ENCODE data around the gene IMPA2.
A peak's percentile ranks its signal among the peaks of the same experiment; 100 is the strongest.

The IMPA2 gene

GRCh38 chr18:11987527-11987926 is 6.2 kb downstream of the IMPA2 start:
- Histone ChIP-seq H4K20me1 (peaks cover 31% of the 10 kb centered on the region), H3K4me1 (peaks cover 33% of the 10 kb centered on the region), H3K27me3 (no peaks in the 10 kb centered on the region; the same call in 1 of the 2 replicates), H3K9me3 (no peaks in the 10 kb centered on the region), H3K9ac (no peak overlapping the region), H3K4me3 (no peak overlapping the region), H3K27ac (no peak overlapping the region), H3K36me3 (peaks cover 31% of the 10 kb centered on the region; the same call in 1 of the 2 replicates), H3K4me2 (no peak overlapping the region)
- no peak for TF ChIP-seq Cebpa-rat (IDR thresholded peaks at IDR 0.05)

GRCh38 chr18:11989174-11989573 is 7.9 kb downstream of the IMPA2 start:
- Histone ChIP-seq H3K4me3 (no peak overlapping the region), H3K9me3 (no peaks in the 10 kb centered on the region), H3K27ac (peak overlapping the region; percentile 26; the same call in 1 of the 2 replicates), H3K4me1 (peaks cover 26% of the 10 kb centered on the region), H3K27me3 (no peaks in the 10 kb centered on the region; the same call in 1 of the 2 replicates), H3K36me3 (peaks cover 31% of the 10 kb centered on the region; the same call in 1 of the 2 replicates), H4K20me1 (peaks cover 21% of the 10 kb centered on the region), H3K4me2 (no peak overlapping the region), H3K9ac (no peak overlapping the region)
- no peak for TF ChIP-seq Cebpa-rat (IDR thresholded peaks at IDR 0.05)

GRCh38 chr18:11989966-11990380 is 8.7 kb downstream of the IMPA2 start:
- Histone ChIP-seq H3K27ac (0 out of 2 replicates have a peak overlapping the region, but pooled peaks have one; percentile 26), H3K4me1 (peaks cover 26% of the 10 kb centered on the region), H3K4me2 (no peak overlapping the region), H3K36me3 (peaks cover 31% of the 10 kb centered on the region; the same call in 1 of the 2 replicates), H3K4me3 (no peak overlapping the region), H4K20me1 (peaks cover 21% of the 10 kb centered on the region), H3K9ac (no peak overlapping the region), H3K27me3 (no peaks in the 10 kb centered on the region; the same call in 1 of the 2 replicates), H3K9me3 (no peaks in the 10 kb centered on the region)
- no peak for TF ChIP-seq Cebpa-rat (IDR thresholded peaks at IDR 0.05)

GRCh38 chr18:11990539-11990938 is 9.2 kb downstream of the IMPA2 start:
- Histone ChIP-seq H3K27me3 (no peaks in the 10 kb centered on the region; the same call in 1 of the 2 replicates), H4K20me1 (peaks cover 22% of the 10 kb centered on the region), H3K4me2 (no peak overlapping the region), H3K36me3 (peaks cover 31% of the 10 kb centered on the region; the same call in 1 of the 2 replicates), H3K9ac (no peak overlapping the region), H3K9me3 (no peaks in the 10 kb centered on the region), H3K27ac (no peak overlapping the region), H3K4me1 (peaks cover 32% of the 10 kb centered on the region), H3K4me3 (no peak overlapping the region)
- no peak for TF ChIP-seq Cebpa-rat (IDR thresholded peaks at IDR 0.05)

GRCh38 chr18:11991021-11991795 is 9.9 kb downstream of the IMPA2 start:
- Histone ChIP-seq H3K4me1 (peaks cover 38% of the 10 kb centered on the region), H3K9ac (no peak overlapping the region), H3K27me3 (no peaks in the 10 kb centered on the region; the same call in 1 of the 2 replicates), H3K4me2 (no peak overlapping the region), H3K27ac (no peak overlapping the region), H3K9me3 (no peaks in the 10 kb centered on the region), H3K4me3 (no peak overlapping the region), H4K20me1 (peaks cover 28% of the 10 kb centered on the region), H3K36me3 (peaks cover 31% of the 10 kb centered on the region; the same call in 1 of the 2 replicates)
- TF ChIP-seq Cebpa-rat (IDR thresholded peaks at IDR 0.05), result no peak

- peaks cover 26% of the 10 kb centered on the region; the same call in 1 of the 2 replicates for H3K36me3 ChIP-seq
- TF ChIP-seq Cebpa-rat (IDR thresholded peaks at IDR 0.05), result no peak
- H3K4me2 ChIP-seq, result no peak overlapping the region
- no peak overlapping the region for H3K27ac ChIP-seq
- peaks cover 49% of the 10 kb centered on the region for H3K4me1 ChIP-seq
- H3K9me3 ChIP-seq, result no peaks in the 10 kb centered on the region
- no peak overlapping the region for H3K9ac ChIP-seq
- H3K4me3 ChIP-seq, result no peak overlapping the region
- no peaks in the 10 kb centered on the region for H3K27me3 ChIP-seq
- peaks cover 39% of the 10 kb centered on the region for H4K20me1 ChIP-seq
Measured at GRCh38 chr18:11992096-11992790, 10.9 kb downstream of the IMPA2 start.

GRCh38 chr18:11993264-11993916 is 12.1 kb downstream of the IMPA2 start:
- peaks cover 22% of the 10 kb centered on the region; the same call in 1 of the 2 replicates for H3K36me3 ChIP-seq
- H3K4me1 ChIP-seq, result peaks cover 60% of the 10 kb centered on the region
- TF ChIP-seq Cebpa-rat (IDR thresholded peaks at IDR 0.05), result no peak
- no peak overlapping the region for H3K9ac ChIP-seq
- no peak overlapping the region; the same call in 1 of the 2 replicates for H3K27ac ChIP-seq
- H4K20me1 ChIP-seq, result peaks cover 50% of the 10 kb centered on the region
- H3K4me3 ChIP-seq, result no peak overlapping the region
- H3K27me3 ChIP-seq, result no peaks in the 10 kb centered on the region
- H3K9me3 ChIP-seq, result no peaks in the 10 kb centered on the region
- peak overlapping the region; percentile 91; the same call in 1 of the 2 replicates for H3K4me2 ChIP-seq

- H3K9ac ChIP-seq, result peak overlapping the region; percentile 36; the same call in 1 of the 2 replicates
- peaks cover 57% of the 10 kb centered on the region for H3K4me1 ChIP-seq
- H3K4me3 ChIP-seq, result no peak overlapping the region
- peaks cover 47% of the 10 kb centered on the region for H4K20me1 ChIP-seq
- H3K36me3 ChIP-seq, result peaks cover 20% of the 10 kb centered on the region
- no peaks in the 10 kb centered on the region for H3K27me3 ChIP-seq
- H3K4me2 ChIP-seq, result peak overlapping the region; percentile 91
- TF ChIP-seq Cebpa-rat (IDR thresholded peaks at IDR 0.05), result no peak
- peak overlapping the region; percentile 66 for H3K27ac ChIP-seq
- no peaks in the 10 kb centered on the region for H3K9me3 ChIP-seq
Measured at GRCh38 chr18:11994336-11994702, 13.0 kb downstream of the IMPA2 start.

GRCh38 chr18:11994703-11995444 is 13.6 kb downstream of the IMPA2 start:
- peaks cover 20% of the 10 kb centered on the region for H3K36me3 ChIP-seq
- peak overlapping the region; percentile 66 for H3K27ac ChIP-seq
- H4K20me1 ChIP-seq, result peaks cover 41% of the 10 kb centered on the region
- H3K9me3 ChIP-seq, result no peaks in the 10 kb centered on the region
- peaks cover 54% of the 10 kb centered on the region for H3K4me1 ChIP-seq
- H3K27me3 ChIP-seq, result no peaks in the 10 kb centered on the region
- peak overlapping the region; percentile 36; the same call in 1 of the 2 replicates for H3K9ac ChIP-seq
- no peak for TF ChIP-seq Cebpa-rat (IDR thresholded peaks at IDR 0.05)
- H3K4me2 ChIP-seq, result peak overlapping the region; percentile 91
- peak overlapping the region; percentile 31 for H3K4me3 ChIP-seq
